ENCODE data around the gene CES4A.
"Not testable (repeated sequence)": the region's sequence is repeated elsewhere in the genome, so short reads cannot be mapped to it uniquely, and the experiment has no call there.

CES4A gene

GRCh38 chr16:67024384-67025209 lies 36.2 kb downstream of the CES4A start:
- no peak for DNase-seq

- DNase-seq: no peak
Measured at GRCh38 chr16:67025210-67025550, 36.8 kb downstream of the CES4A start.

DNA sequence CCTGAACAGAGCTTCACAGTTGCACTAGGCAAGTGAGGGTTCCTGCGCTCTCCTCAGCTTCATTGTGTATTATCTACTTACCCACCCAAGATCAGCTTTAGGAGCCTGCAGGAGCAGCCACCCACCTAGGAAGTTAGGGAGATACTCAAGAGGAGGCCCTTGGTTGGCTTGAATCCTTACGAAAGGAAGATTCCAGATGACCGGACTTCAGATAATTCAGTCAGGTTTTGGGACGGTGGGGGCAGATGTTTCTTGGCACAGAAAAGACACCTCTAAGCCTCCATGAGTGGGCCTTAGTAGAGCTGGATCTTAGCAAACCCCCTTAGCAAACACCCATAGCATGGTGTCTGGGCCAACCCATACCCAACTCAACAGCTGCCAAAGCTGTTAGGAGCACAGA lies 38.2 kb downstream of the CES4A start:
- no peak for DNase-seq

DNA sequence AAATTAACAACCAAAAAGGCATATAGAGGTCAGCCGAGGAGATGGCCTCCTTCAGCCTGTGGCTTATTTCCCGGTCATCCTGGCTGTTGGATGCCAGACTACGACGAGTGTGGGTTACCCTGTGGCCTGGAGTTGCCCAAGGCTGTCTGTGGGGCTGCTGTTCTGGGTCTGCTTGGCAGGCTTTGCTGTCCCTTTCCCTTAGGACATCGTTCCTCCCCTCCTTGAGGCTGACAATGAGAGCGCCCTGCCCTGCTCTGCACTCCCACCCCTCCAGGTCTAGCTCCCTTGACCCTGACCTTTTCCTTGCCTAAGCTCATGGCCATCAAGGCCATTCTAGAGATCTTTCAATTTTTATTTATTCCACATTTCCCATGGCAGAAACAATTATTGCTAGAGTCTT lies 38.7 kb downstream of the CES4A start:
- DNase-seq: no peak

- DNase-seq: no peak
Measured at GRCh38 chr16:67028167-67028695, 39.8 kb downstream of the CES4A start.

DNA sequence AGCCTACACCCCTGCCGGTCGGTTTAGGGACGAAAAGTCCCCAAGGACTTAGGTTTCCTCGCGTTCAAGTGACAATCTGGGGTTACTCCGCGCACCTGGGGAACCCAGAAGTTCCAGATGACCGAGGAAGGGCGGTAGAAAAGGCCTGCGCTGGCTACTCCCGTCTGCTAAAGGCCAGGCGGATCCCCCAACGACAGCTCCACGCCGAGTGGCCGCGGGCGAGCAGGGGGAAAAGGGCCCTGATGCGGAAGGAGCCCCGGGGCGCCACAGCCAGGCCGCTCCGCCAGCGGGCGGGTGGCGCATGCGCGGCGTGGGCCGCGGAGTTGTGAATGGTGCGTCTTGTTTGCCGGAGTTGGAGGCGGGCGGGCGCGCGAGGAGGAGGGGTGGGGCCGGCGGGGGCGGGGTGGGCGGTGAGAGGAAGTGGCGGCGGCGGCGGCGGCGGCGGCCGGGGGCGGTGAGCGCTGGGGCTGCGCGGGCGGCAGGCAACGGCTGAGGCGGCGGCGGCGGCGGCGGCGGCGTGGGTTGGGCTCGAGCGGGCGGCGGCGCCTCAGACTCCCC lies 40.4 kb downstream of the CES4A start, which contains the start of gene CBFB:
Gene CBFB (plus strand): TSS at position 454 of the 558 bp plus-strand sequence. CDS start 259 bp downstream, outside the sequence.
- DNase-seq: peak; percentile 96

- peak; percentile 69 for DNase-seq
Measured at GRCh38 chr16:67029254-67030096, 41.1 kb downstream of the CES4A start.

GRCh38 chr16:67030221-67030962 lies 42.0 kb downstream of the CES4A start:
- DNase-seq: no peak

DNA sequence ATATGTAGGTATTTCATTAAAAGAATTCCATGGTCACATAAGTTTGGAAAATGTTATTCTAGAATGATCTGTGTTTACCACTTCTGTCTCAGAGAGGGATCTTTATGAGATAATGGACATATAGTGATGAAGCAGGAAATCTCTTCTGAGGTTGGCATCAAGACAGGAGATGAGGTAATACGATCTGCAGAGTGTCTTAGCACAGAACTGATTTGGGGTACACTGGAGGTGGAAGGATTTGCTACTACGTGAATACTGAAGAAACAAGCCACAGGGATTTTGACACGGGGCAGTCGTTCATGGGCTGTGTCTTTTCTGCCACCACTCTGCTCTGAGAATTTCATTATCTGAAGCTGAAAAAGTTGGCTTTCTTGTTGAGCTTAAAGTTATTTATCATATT lies 46.1 kb downstream of the CES4A start:
- no peak for DNase-seq

- DNase-seq: no peak
Measured at GRCh38 chr16:67035364-67035763, 47.0 kb downstream of the CES4A start.

DNA sequence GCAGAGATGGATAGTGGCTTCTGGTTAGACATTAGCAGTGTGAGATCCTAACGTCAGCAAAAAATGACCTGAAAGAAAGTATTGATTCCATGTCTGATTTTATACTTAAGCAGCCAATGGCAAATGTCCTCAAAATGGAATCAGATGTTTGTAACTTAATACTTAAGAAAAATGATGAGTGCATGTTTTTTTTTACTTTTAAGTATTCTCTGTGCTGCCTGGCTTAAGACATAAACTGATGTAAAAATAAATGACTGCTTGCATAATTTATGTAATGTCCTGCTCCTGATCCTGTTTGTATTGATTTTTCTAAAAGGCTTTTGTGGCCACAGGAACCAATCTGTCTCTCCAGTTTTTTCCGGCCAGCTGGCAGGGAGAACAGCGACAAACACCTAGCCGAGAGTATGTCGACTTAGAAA lies 47.9 kb downstream of the CES4A start:
- no peak for DNase-seq

- no peak for DNase-seq
Measured at GRCh38 chr16:67039260-67040020, 51.1 kb downstream of the CES4A start.

- no peak for DNase-seq
Measured at GRCh38 chr16:67040166-67040565, 51.8 kb downstream of the CES4A start.

DNA sequence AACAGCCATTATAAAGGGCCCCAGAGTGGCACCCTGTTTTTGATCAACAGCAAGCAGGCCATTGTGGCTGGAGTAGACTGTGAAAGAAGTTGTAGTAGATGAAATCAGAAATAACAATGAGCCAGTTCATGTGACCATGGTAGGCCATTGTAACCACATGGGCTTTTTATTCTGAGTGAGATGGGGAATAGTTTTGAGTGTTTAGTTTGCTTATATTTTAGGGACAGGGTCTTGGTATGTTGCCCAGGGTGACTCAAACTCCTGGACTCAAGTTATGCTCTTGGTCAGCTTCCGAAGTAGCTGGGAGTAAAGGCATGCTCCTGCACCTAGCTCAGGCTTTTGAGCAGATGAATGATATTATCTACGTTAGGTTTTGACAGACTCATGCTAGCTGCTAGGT lies 52.5 kb downstream of the CES4A start:
- DNase-seq: no peak

DNA sequence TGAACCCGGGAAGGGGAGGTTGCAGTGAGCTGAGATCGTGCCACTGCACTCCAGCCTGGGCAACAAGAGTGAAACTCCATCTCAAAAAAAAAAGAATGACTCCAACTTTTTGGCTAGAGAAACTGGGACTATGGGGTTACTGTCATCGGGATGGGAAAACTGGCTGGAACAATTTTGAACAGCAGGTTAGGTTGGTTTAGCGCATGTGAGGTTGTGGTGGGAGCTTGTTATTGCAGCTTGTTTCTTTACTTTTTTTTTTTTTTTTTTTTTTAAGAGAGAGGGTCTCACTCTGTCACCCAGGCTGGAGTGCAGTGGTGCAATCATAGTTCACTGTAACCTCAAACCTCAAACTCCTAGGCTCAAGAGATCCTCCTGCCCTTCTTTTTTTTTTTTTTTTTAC lies 53.1 kb downstream of the CES4A start:
- not testable (repeated sequence) for DNase-seq

GRCh38 chr16:67043420-67043819 lies 55.0 kb downstream of the CES4A start:
- DNase-seq: no peak

DNA sequence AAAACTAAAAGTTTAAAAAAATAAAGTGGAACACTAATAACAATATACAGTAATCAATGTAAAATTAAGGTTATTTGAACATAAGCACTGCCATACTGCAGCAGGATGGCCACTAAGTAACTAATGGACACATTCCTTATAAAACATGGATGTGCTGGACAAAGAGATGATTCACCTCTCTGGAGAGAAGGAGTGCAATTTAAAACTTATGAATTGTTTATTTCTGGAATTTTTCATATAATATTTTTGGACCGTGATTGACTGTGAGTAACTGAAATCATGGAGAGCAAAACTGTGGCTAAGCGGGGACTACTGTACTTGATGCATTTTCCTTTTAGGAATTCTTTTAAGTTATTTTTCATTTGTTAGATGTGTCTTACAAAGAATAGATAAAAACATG lies 62.4 kb downstream of the CES4A start:
- DNase-seq: no peak

- no peak for DNase-seq
Measured at GRCh38 chr16:67052399-67052798, 64.0 kb downstream of the CES4A start.

GRCh38 chr16:67053767-67054334 lies 65.5 kb downstream of the CES4A start:
- no peak for DNase-seq

GRCh38 chr16:67054901-67055300 lies 66.5 kb downstream of the CES4A start:
- no peak for DNase-seq

DNA sequence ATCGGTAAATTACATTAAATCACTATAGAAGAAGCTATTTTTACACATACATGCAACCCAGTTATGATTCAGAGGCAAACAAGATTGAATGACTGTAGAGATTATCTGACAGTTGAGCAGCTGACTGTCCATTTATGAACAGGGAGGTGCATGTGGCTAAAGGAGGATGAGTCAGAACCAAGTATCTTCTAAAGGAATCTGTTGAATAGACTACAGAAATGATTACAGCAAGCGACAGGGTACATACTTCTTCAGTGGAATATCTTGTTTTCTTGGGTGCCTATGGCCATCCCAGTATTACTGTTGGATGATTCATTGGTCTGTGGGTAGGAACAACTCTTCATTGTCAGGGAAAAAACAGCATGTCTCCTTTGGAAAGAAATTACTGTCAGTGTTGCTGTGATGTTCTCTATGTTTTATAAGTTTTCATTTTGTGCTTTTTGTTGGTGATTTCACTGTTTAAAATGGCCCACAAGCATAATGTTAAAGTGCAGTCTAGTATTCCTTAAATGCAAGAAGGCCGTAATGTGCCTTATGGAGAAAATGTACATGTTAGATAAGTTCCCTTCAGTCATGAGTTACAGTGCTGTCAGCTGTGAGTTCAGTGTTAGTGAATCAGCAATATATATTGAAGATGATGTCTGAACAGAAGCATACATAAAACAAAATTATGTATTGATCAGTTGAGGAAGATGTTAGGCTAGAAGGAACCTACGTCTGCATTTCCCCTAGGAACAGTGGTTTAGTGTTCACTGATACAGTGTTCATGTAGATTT lies 67.5 kb downstream of the CES4A start:
- DNase-seq: no peak

All from left hindlimb (tissue), 1 donor.